ENCODE results near the gene SMC5.
A peak's percentile ranks its signal among the peaks of the same experiment; 100 is the strongest.
"Not testable (repeated sequence)": the region's sequence is repeated elsewhere in the genome, so short reads cannot be mapped to it uniquely, and the experiment has no call there.

The SMC5 gene

GRCh38 chr9:70374962-70375618 lies 116.3 kb downstream of the SMC5 start:
- DNase-seq: no peak

DNA sequence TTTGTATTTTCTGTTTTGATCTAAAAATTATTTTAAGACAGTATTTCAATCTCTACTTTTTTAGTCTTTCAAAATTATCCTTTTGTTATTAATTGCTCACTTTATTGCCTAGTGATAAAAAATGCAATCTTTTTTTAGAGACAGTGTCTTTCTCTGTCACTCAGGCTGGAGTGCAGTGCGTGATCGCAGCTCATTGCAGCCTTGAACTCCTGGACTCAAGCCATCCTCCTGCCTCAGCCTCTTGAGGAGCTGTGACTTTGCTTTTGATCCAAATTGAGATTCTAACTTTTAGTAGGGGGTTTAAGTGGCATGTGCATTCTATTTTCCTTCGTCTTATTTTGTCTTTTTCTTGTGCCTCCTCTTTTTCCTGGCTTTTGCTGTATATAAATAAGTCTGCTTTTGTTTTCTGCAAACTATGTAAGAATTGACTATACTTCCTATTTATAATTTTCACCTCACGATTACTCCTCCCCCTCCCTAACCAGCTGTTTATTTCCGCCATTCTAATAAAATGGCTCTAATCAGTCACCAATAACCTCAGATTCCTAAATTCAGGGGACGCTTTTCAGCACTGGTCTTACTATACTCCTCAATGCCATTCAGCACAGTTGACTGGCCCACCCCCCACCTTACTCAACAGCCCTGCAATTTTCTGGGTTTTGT lies 123.4 kb downstream of the SMC5 start:
- no peak for DNase-seq

DNA sequence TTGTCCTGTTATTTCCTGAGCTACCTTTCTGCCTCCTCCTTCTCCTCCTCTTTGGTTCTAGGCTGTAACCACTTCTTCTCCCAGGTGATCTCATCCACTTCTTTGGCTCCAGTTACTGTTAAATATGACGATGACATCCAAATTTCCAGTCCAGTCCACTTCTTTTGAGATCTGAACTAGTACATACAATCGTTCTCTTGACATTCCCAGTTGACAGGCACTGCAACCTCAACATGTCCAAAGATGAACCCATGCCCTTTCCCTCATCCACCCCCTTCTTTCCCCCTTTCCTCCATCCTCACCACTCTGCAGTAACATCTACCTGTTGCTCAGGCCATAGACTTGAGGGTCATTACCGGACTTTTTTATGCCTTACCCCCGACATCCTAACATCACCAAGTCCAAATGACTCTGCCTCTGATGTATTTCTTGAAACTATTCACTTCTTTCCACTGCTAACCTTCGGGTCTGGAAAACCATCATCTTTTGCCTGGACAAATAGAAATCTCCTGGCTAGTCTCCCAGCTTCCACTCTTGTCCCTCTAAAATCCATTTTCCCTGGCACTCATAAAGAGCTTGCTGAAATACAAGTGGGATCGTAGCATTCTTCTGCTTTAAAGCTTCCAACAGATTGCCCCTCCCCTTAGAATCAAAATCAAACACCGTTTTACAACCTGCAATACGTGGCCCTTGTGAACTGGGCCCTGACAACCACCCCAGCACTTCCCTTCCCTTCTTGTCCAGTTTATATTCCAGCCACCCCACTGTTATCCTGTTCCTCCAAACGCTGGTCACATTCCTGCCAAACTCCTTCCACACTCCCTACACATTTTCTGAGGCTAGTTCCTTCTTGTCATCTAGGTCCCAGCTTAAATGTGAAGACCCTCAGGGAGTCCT lies 124.2 kb downstream of the SMC5 start:
- no peak for DNase-seq

DNA sequence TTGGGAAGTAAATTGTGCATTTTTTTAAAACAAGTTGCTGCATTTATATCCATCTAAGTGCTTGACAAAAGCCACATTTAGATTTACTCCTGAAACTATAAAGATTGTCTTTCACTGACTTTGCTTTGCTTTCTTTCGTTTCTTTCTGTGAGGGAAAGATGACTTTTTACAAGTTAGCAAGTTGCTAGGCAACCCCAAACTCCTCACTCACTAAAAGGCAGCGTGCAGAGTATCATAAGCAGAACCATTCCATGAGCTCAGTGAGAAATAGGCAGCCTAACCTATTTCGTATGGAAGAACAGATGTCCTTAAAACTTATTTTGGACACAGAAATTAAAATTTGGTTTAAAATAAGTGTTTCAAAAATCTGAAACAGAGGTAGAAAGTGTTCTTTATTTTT lies 126.6 kb downstream of the SMC5 start:
- DNase-seq: no peak

GRCh38 chr9:70387663-70388062 lies 128.9 kb downstream of the SMC5 start:
- no peak for DNase-seq

DNA sequence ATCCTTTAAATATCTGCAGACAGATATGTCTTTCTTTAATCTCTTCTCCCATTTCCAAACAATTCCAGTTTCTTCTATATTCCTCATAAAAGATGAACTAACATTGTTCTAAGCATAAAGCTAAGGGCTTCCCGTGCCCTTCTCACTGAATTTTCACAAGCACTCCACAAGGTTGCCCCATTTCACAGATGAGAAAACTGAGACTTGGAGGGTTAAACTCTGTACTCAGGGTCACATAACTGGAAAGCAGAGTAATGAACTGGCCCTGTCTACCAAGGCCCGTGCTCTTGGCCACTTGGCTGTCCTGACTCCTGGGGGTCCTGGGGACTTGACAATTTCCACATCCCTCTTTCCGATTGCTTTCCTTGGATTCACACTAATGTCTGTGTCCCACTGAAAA lies 130.4 kb downstream of the SMC5 start:
- no peak for DNase-seq

DNA sequence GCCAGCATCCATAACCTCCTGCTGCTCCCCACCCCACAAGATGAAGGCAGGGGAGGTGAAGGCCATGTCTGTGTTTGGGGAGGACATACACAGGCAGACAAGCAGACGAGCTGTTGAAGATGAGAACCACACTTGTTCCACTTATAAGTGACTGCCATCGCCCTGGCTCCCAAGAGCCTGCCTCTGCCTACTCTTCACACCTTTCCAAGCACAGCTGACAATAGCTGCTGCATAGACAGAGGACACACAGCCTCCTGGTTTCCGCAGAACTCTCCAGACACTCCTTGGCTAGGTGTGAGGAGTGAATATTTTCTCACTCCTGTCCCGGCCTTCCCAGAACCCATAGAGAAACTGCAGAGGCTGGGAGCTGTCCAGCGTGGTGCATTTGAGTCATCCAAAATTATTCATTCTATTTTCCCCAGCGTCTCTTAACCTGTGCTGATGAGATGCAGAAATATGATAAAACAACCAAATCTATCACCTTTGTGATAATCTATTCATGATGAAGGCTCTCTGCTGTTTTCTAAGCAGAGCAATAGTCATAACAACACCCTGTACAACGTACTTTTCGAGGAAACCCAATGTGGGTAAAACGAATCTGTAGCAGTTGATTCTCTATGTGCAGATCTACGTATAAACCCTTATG lies 131.0 kb downstream of the SMC5 start:
- no peak for DNase-seq

DNA sequence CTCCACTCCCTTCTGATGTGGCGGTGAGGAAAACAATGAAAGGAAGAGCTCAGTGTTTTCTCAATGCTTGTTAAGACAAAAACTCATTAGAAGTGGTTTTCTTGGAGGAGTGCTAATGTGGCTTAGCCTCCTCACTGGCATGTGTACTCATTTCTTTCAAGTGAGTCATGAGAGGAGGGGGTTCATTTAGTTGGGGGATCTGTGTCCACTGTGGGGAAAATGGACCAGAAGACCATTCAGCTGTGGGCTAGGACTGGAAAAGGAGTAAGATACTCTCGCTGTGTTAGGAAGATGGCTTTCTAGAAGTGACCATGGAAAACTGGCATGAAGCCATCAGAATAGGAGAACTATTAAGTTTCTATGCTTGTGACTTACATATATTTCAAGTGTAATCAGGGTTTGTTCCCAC lies 132.2 kb downstream of the SMC5 start:
- peak; percentile 75 for DNase-seq

DNA sequence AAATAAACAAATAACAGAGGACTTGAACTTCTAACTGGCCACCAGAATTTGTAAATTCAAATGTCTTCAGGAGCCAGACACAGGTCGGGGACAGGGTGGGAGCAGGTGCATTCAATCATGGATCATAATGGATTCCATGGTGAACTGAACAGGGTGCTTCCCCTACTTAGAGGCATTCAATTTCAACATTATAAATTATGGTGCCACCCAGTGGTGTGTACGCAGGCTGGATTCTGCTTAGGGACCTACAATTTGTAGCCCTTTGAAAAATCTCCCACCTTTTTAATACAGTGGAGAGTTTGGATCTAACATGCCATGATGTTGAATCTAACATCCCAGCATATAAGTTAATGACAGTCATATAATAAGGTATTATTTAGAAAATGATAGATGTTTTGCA lies 133.4 kb downstream of the SMC5 start:
- peak; percentile 38 for DNase-seq

DNA sequence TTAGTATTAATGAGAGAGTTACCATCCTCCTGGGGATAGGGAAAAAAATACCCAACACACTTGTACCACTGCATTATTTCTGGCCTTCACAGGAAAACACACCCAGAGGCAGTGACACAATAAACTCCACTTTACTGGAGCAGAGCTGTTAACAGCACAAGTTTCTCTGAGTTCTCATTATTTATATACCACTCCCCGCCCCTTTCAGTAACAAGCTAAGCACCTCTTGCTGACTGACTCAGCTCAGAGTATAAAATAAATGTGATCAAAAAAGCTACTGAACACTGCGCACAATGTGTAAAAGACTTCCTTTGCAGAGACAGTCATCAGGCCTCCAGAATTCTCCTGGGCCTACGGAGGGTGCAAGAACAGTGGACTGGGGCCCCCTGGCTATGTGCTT lies 134.1 kb downstream of the SMC5 start:
- DNase-seq: no peak

DNA sequence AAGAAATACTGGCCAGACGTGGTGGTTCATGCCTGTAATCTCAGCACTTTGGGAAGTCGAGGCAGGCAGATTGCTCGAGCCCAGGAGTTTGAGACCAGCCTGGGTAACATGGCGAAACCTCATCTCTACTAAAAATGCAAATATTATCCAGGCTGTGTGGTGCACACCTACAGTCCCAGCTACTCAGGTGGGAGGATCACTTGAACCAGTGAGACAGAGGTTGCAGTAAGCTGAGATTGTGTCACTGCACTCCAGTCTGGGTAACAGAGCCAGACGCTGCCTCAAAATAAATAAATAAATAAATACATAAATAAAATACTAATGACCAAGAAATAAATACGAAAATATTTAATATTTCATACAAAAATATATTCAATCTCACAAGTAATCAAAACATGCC lies 136.9 kb downstream of the SMC5 start:
- no peak for DNase-seq

DNA sequence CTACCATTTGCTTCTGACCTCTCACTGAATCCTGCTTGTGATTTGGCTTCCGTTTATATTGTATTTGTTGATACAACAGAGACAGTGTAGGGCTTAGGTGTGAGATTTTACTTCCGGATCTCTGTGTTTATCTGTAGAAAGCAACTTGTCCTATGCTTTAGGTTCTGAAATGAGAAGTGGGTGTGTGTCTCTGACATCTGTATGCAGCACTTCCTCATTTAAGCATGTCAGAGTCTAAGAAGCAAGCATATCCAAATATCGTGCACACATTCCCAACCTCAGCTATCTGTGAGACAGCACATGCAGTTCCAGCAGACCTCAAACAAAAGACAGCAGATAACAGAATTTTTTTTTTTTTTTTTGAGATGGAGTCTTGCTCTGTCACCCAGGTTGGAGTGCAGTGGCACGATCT lies 139.4 kb downstream of the SMC5 start:
- peak; percentile 92 for DNase-seq

GRCh38 chr9:70399141-70399540 lies 140.4 kb downstream of the SMC5 start:
- DNase-seq: no peak

GRCh38 chr9:70400107-70400892 lies 141.5 kb downstream of the SMC5 start:
- DNase-seq: no peak

GRCh38 chr9:70401241-70401640 lies 142.5 kb downstream of the SMC5 start:
- DNase-seq: not testable (repeated sequence)

DNA sequence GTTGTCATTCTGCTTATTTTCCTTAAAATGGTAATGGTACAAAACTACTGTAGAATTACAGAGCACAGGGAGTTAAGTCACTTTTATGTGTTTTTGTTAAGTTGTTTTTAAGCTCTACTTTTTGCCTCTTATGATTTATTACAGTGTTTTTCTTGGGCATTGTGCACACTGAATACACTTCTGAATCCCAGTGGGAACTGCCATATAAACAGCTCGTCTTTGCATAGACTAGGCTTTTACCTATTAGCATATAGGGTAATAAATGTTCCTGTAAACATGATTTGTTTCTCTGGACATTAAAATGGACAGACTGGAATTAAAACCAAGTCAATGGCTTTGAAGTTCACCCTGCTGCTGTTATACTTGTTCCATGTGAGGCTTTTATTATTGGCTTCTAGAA lies 143.4 kb downstream of the SMC5 start:
- no peak for DNase-seq

- DNase-seq: no peak
Observed at GRCh38 chr9:70403166-70403565, 144.4 kb downstream of the SMC5 start.

GRCh38 chr9:70403618-70404025 lies 144.8 kb downstream of the SMC5 start:
- DNase-seq: no peak

- DNase-seq: no peak
Observed at GRCh38 chr9:70404261-70404660, 145.5 kb downstream of the SMC5 start.
